NCI-H2171 treated with DMSO at 0.1 percent for 48 hours (cell line): Measurements from ENCODE around the gene ACOT7.

Experiments
- DNase-seq: peaks from one replicate; lab custom pipeline; 2025; lab: John Stamatoyannopoulos, UW

The ACOT7 gene

GRCh38 chr1:6251233-6251632 lies 142.3 kb downstream of the ACOT7 start:
- DNase-seq: no peak

- no peak for DNase-seq
Measured at GRCh38 chr1:6249739-6250689, 143.6 kb downstream of the ACOT7 start.

GRCh38 chr1:6248932-6249738 lies 144.4 kb downstream of the ACOT7 start:
- no peak for DNase-seq

- no peak for DNase-seq
Measured at GRCh38 chr1:6248161-6248776, 145.3 kb downstream of the ACOT7 start.

GRCh38 chr1:6247651-6248050 lies 145.9 kb downstream of the ACOT7 start:
- DNase-seq: no peak

- DNase-seq: peak; percentile 80
Measured at GRCh38 chr1:6246497-6247467, 146.8 kb downstream of the ACOT7 start.

- peak; percentile 90 for DNase-seq
Measured at GRCh38 chr1:6245869-6246496, 147.6 kb downstream of the ACOT7 start.

GRCh38 chr1:6245086-6245868 lies 148.3 kb downstream of the ACOT7 start:
- peak; percentile 85 for DNase-seq

GRCh38 chr1:6244401-6245049 lies 149.0 kb downstream of the ACOT7 start:
- no peak for DNase-seq

GRCh38 chr1:6243993-6244392 lies 149.6 kb downstream of the ACOT7 start, which contains the start of gene HES3:
Gene HES3, plus strand, starts transcription at chr1:6244179. Its CDS starts 187 bp downstream, at chr1:6244366.
- DNase-seq: no peak

GRCh38 chr1:6243053-6243834 lies 150.3 kb downstream of the ACOT7 start:
- no peak for DNase-seq

GRCh38 chr1:6241887-6242740 lies 151.5 kb downstream of the ACOT7 start:
- DNase-seq: no peak

GRCh38 chr1:6241107-6241886 lies 152.3 kb downstream of the ACOT7 start:
- DNase-seq: no peak

GRCh38 chr1:6239950-6240768 lies 153.4 kb downstream of the ACOT7 start:
- no peak for DNase-seq

GRCh38 chr1:6239213-6239752 lies 154.3 kb downstream of the ACOT7 start:
- no peak for DNase-seq

GRCh38 chr1:6237093-6237492 lies 156.5 kb downstream of the ACOT7 start:
- no peak for DNase-seq
